GM18498 (cell line): ENCODE results near the gene SMAD3.
A peak's percentile ranks its signal among the peaks of the same experiment; 100 is the strongest.
"Not testable (repeated sequence)": the region's sequence is repeated elsewhere in the genome, so short reads cannot be mapped to it uniquely, and the experiment has no call there.

ENCODE experiments used
- ATAC-seq: cut with Tn5 transposase; IDR thresholded peaks from one replicate; pipeline ENCODE4 v1.9.1; 2021; ENCODE audit warnings: mild to moderate bottlenecking, moderate library complexity; ENCODE audit not compliant: unreplicated experiment

The SMAD3 gene

GRCh38 chr15:67123291-67123690, 57.9 kb downstream of the SMAD3 start:
- ATAC-seq, result not testable (repeated sequence)

- ATAC-seq, result no peak
Measured at GRCh38 chr15:67124111-67124510, 58.7 kb downstream of the SMAD3 start.

- ATAC-seq, result no peak
Measured at GRCh38 chr15:67124911-67125588, 59.6 kb downstream of the SMAD3 start.

GRCh38 chr15:67125589-67126502, 60.4 kb downstream of the SMAD3 start:
- no peak for ATAC-seq

GRCh38 chr15:67126551-67127330, 61.3 kb downstream of the SMAD3 start:
- no peak for ATAC-seq

GRCh38 chr15:67127331-67127664, 61.9 kb downstream of the SMAD3 start:
- no peak for ATAC-seq

- ATAC-seq, result no peak
Measured at GRCh38 chr15:67127965-67128364, 62.6 kb downstream of the SMAD3 start.

- ATAC-seq, result no peak
Measured at GRCh38 chr15:67130166-67130565, 64.8 kb downstream of the SMAD3 start.

- ATAC-seq, result no peak
Measured at GRCh38 chr15:67130673-67131601, 65.5 kb downstream of the SMAD3 start.

GRCh38 chr15:67132276-67132675, 66.9 kb downstream of the SMAD3 start:
- ATAC-seq, result no peak

- ATAC-seq, result no peak
Measured at GRCh38 chr15:67133026-67133425, 67.6 kb downstream of the SMAD3 start.

GRCh38 chr15:67133738-67134066, 68.3 kb downstream of the SMAD3 start:
- ATAC-seq, result peak; percentile 7

- peak; percentile 54 for ATAC-seq
Measured at GRCh38 chr15:67134067-67134838, 68.9 kb downstream of the SMAD3 start.

- ATAC-seq, result no peak
Measured at GRCh38 chr15:67134871-67135492, 69.6 kb downstream of the SMAD3 start.

- no peak for ATAC-seq
Measured at GRCh38 chr15:67135494-67135893, 70.1 kb downstream of the SMAD3 start.

- no peak for ATAC-seq
Measured at GRCh38 chr15:67136802-67137201, 71.4 kb downstream of the SMAD3 start.

GRCh38 chr15:67137319-67137718, 71.9 kb downstream of the SMAD3 start:
- no peak for ATAC-seq

GRCh38 chr15:67137951-67138848, 72.8 kb downstream of the SMAD3 start:
- no peak for ATAC-seq
